ENCODE data around the gene H1-8. TPM values are rescaled to one million over a fixed set of nuclear protein-coding genes. Genes with fewer than 3 reads are reported as not detected.
A peak's percentile ranks its signal among the peaks of the same experiment; 100 is the strongest.

H1-8 gene
- polyA plus RNA-seq, 4 donors: not detected

- WGBS, 3 donors: 89 to 92% (median 92%) methylated on average over 14 of the region's 14 CpGs
- FAIRE-seq (no peak), DNase-seq (no peak)
- no peaks in the 10 kb centered on the region for H3K9me3 ChIP-seq (ENCODE audit: control insufficient read depth in 2 of 2, insufficient read depth in 1 of 2, low read depth in 1 of 2, low read length in 1 of 2)
- peaks cover 0 to 4% (median 0%) of the 10 kb centered on the region in 3 donors for H3K4me1 ChIP-seq (ENCODE audit: control insufficient read depth in 3 of 3, insufficient read depth in 2 of 3, low read depth in 1 of 3, low read length in 2 of 3)
- no peak overlapping the region for H3K27ac ChIP-seq (ENCODE audit: low read depth in 1 of 3, low read length in 2 of 3)
- no peaks in the 10 kb centered on the region for H3K27me3 ChIP-seq (ENCODE audit: control insufficient read depth in 3 of 3, insufficient read depth in 3 of 3, low read length in 3 of 3)
- no peak overlapping the region for H3K4me3 ChIP-seq (ENCODE audit: low read depth in 1 of 3, low read length in 3 of 3)
- peaks cover 0 to 65% (median 0%) of the 10 kb centered on the region in 3 donors for H3K36me3 ChIP-seq (ENCODE audit: control insufficient read depth in 3 of 3, insufficient read depth in 2 of 3, low read depth in 1 of 3, low read length in 3 of 3)
Measured at GRCh38 chr3:129573493-129573892, 30.5 kb downstream of the H1-8 start.

GRCh38 chr3:129574206-129574605 is 31.2 kb downstream of the H1-8 start:
- H3K9me3 ChIP-seq (ENCODE audit: control insufficient read depth in 2 of 2, insufficient read depth in 1 of 2, low read depth in 1 of 2, low read length in 1 of 2): no peaks in the 10 kb centered on the region
- no peak overlapping the region for H3K4me3 ChIP-seq (ENCODE audit: low read depth in 1 of 3, low read length in 3 of 3)
- FAIRE-seq (no peak), DNase-seq (no peak)
- H3K36me3 ChIP-seq (ENCODE audit: control insufficient read depth in 3 of 3, insufficient read depth in 2 of 3, low read depth in 1 of 3, low read length in 3 of 3): peaks cover 0 to 69% (median 0%) of the 10 kb centered on the region in 3 donors
- no peaks in the 10 kb centered on the region for H3K27me3 ChIP-seq (ENCODE audit: control insufficient read depth in 3 of 3, insufficient read depth in 3 of 3, low read length in 3 of 3)
- H3K4me1 ChIP-seq (ENCODE audit: control insufficient read depth in 3 of 3, insufficient read depth in 2 of 3, low read depth in 1 of 3, low read length in 2 of 3): peaks cover 0 to 4% (median 0%) of the 10 kb centered on the region in 3 donors
- H3K27ac ChIP-seq (ENCODE audit: low read depth in 1 of 3, low read length in 2 of 3): no peak overlapping the region
- 93 to 95% (median 94%) methylated on average over 24 of the region's 24 CpGs for WGBS, 3 donors

GRCh38 chr3:129575233-129575996 is 32.4 kb downstream of the H1-8 start:
- no peak for DNase-seq
- Histone ChIP-seq H3K4me1 (ENCODE audit: control insufficient read depth in 3 of 3, insufficient read depth in 2 of 3, low read depth in 1 of 3, low read length in 2 of 3) (peaks cover 0 to 4% (median 0%) of the 10 kb centered on the region in 3 donors), H3K27ac (ENCODE audit: low read depth in 1 of 3, low read length in 2 of 3) (no peak overlapping the region), H3K36me3 (ENCODE audit: control insufficient read depth in 3 of 3, insufficient read depth in 2 of 3, low read depth in 1 of 3, low read length in 3 of 3) (peaks cover 0 to 62% (median 0%) of the 10 kb centered on the region in 3 donors), H3K9me3 (ENCODE audit: control insufficient read depth in 2 of 2, insufficient read depth in 1 of 2, low read depth in 1 of 2, low read length in 1 of 2) (no peaks in the 10 kb centered on the region), H3K4me3 (ENCODE audit: low read depth in 1 of 3, low read length in 3 of 3) (no peak overlapping the region), H3K27me3 (ENCODE audit: control insufficient read depth in 3 of 3, insufficient read depth in 3 of 3, low read length in 3 of 3) (no peaks in the 10 kb centered on the region)
- WGBS, 3 donors: 76 to 83% (median 83%) methylated on average over 18 to 19 of the region's 19 CpGs
- no peak for FAIRE-seq

- WGBS, 3 donors: 65 to 82% (median 74%) methylated on average over 10 of the region's 10 CpGs
- no peak for DNase-seq
- Histone ChIP-seq H3K27ac (ENCODE audit: low read depth in 1 of 3, low read length in 2 of 3) (no peak overlapping the region), H3K27me3 (ENCODE audit: control insufficient read depth in 3 of 3, insufficient read depth in 3 of 3, low read length in 3 of 3) (no peaks in the 10 kb centered on the region), H3K4me1 (ENCODE audit: control insufficient read depth in 3 of 3, insufficient read depth in 2 of 3, low read depth in 1 of 3, low read length in 2 of 3) (peaks cover 0 to 4% (median 0%) of the 10 kb centered on the region in 3 donors), H3K4me3 (ENCODE audit: low read depth in 1 of 3, low read length in 3 of 3) (no peak overlapping the region), H3K9me3 (ENCODE audit: control insufficient read depth in 2 of 2, insufficient read depth in 1 of 2, low read depth in 1 of 2, low read length in 1 of 2) (no peaks in the 10 kb centered on the region), H3K36me3 (ENCODE audit: control insufficient read depth in 3 of 3, insufficient read depth in 2 of 3, low read depth in 1 of 3, low read length in 3 of 3) (peaks cover 0 to 60% (median 0%) of the 10 kb centered on the region in 3 donors)
- no peak for FAIRE-seq
Measured at GRCh38 chr3:129575997-129576384, 33.0 kb downstream of the H1-8 start.

GRCh38 chr3:129576514-129577352 is 33.8 kb downstream of the H1-8 start:
- H3K4me3 ChIP-seq (ENCODE audit: low read depth in 1 of 3, low read length in 3 of 3): no peak overlapping the region
- H3K27me3 ChIP-seq (ENCODE audit: control insufficient read depth in 3 of 3, insufficient read depth in 3 of 3, low read length in 3 of 3): no peaks in the 10 kb centered on the region
- peaks cover 0 to 4% (median 0%) of the 10 kb centered on the region in 3 donors for H3K4me1 ChIP-seq (ENCODE audit: control insufficient read depth in 3 of 3, insufficient read depth in 2 of 3, low read depth in 1 of 3, low read length in 2 of 3)
- H3K9me3 ChIP-seq (ENCODE audit: control insufficient read depth in 2 of 2, insufficient read depth in 1 of 2, low read depth in 1 of 2, low read length in 1 of 2): no peaks in the 10 kb centered on the region
- peak overlapping the region in 2 of 3 donors; percentile 35 to 86 for H3K27ac ChIP-seq (ENCODE audit: low read depth in 1 of 3, low read length in 2 of 3)
- H3K36me3 ChIP-seq (ENCODE audit: control insufficient read depth in 3 of 3, insufficient read depth in 2 of 3, low read depth in 1 of 3, low read length in 3 of 3): peaks cover 0 to 54% (median 0%) of the 10 kb centered on the region in 3 donors
- DNase-seq (peak; percentile 47 to 55), FAIRE-seq (no peak)
- WGBS, 3 donors: 58 to 67% (median 66%) methylated on average over 17 to 18 of the region's 18 CpGs

- H3K4me1 ChIP-seq (ENCODE audit: control insufficient read depth in 3 of 3, insufficient read depth in 2 of 3, low read depth in 1 of 3, low read length in 2 of 3): peaks cover 0 to 4% (median 0%) of the 10 kb centered on the region in 3 donors
- no peaks in the 10 kb centered on the region for H3K27me3 ChIP-seq (ENCODE audit: control insufficient read depth in 3 of 3, insufficient read depth in 3 of 3, low read length in 3 of 3)
- H3K27ac ChIP-seq (ENCODE audit: low read depth in 1 of 3, low read length in 2 of 3): peak overlapping the region in 1 of 3 donors; percentile 86
- peak in 1 of 2 donors; percentile 46 for DNase-seq
- no peaks in the 10 kb centered on the region for H3K9me3 ChIP-seq (ENCODE audit: control insufficient read depth in 2 of 2, insufficient read depth in 1 of 2, low read depth in 1 of 2, low read length in 1 of 2)
- H3K4me3 ChIP-seq (ENCODE audit: low read depth in 1 of 3, low read length in 3 of 3): no peak overlapping the region
- WGBS, 3 donors: 48 to 59% (median 57%) methylated on average over 17 of the region's 17 CpGs
- H3K36me3 ChIP-seq (ENCODE audit: control insufficient read depth in 3 of 3, insufficient read depth in 2 of 3, low read depth in 1 of 3, low read length in 3 of 3): peaks cover 0 to 55% (median 0%) of the 10 kb centered on the region in 3 donors
- FAIRE-seq: no peak
Measured at GRCh38 chr3:129577366-129577765, 34.4 kb downstream of the H1-8 start.

GRCh38 chr3:129577925-129578786 is 35.2 kb downstream of the H1-8 start:
- no peak for FAIRE-seq
- Histone ChIP-seq H3K27me3 (ENCODE audit: control insufficient read depth in 3 of 3, insufficient read depth in 3 of 3, low read length in 3 of 3) (no peaks in the 10 kb centered on the region), H3K36me3 (ENCODE audit: control insufficient read depth in 3 of 3, insufficient read depth in 2 of 3, low read depth in 1 of 3, low read length in 3 of 3) (peaks cover 0 to 55% (median 0%) of the 10 kb centered on the region in 3 donors), H3K27ac (ENCODE audit: low read depth in 1 of 3, low read length in 2 of 3) (peak overlapping the region in 1 of 3 donors; percentile 86), H3K4me1 (ENCODE audit: control insufficient read depth in 3 of 3, insufficient read depth in 2 of 3, low read depth in 1 of 3, low read length in 2 of 3) (peaks cover 0 to 4% (median 0%) of the 10 kb centered on the region in 3 donors), H3K9me3 (ENCODE audit: control insufficient read depth in 2 of 2, insufficient read depth in 1 of 2, low read depth in 1 of 2, low read length in 1 of 2) (no peaks in the 10 kb centered on the region), H3K4me3 (ENCODE audit: low read depth in 1 of 3, low read length in 3 of 3) (no peak overlapping the region)
- DNase-seq: no peak
- 65 to 70% (median 68%) methylated on average over 18 to 21 of the region's 21 CpGs for WGBS, 3 donors

Measured in small intestine (tissue), 7 donors.